Fibroblast of the aortic adventitia (primary cell): ENCODE measurements around the gene UVRAG. TPM values are rescaled to one million over a fixed set of nuclear protein-coding genes. Genes with fewer than 3 reads are reported as not detected.

Source experiments
- DNase-seq: peaks from one replicate; pipeline ENCODE4 v3.0.0-alpha.2; 2010; ENCODE audit warnings: low read depth
- H3K4me3 ChIP-seq: 2 replicates; pipeline ENCODE4 v1.5.1; 2011; ENCODE audit warnings: low read depth, mild to moderate bottlenecking, control low read depth, low read length, moderate library complexity
- total RNA-seq: library from RNA; depleted of rRNA; stranded (reverse); fragments of >200 nt; gene quantifications from 2 replicates; pipeline ENCODE4 v1.2.3, GENCODE V29; 2012; ENCODE audit warnings: low replicate concordance
- TF ChIP-seq, protein P1 (sequence below): IDR thresholded peaks from 2 replicates; pipeline ENCODE4 v1.5.1; 2011; ENCODE audit warnings: mild to moderate bottlenecking, low read length, control low read depth, inconsistent platforms; ENCODE audit not compliant: insufficient read depth

UVRAG gene
- total RNA-seq, 1 donor: 21.6 TPM

DNA sequence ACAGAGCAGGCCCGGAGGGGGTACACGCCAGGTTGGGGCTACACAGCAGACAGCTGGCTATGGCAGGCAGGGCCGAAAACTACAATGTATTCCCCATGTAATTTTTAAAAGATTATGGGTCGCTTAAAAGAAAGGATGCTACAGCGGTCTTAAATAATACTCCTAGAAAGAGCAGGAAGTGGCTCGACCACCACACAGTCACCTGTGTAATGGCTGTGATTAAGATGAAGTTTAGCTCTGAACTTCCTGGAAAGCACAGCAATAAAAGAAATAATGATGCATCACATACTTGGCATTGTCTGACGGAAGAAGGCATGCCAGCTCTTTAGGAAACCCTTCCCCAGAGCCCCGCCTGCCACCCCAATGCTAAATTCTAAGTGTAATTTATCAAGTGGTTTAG lies 358.7 kb downstream of the UVRAG start:
- no peak for DNase-seq
- no peak overlapping the region for H3K4me3 ChIP-seq
- TF ChIP-seq, protein P1, sequence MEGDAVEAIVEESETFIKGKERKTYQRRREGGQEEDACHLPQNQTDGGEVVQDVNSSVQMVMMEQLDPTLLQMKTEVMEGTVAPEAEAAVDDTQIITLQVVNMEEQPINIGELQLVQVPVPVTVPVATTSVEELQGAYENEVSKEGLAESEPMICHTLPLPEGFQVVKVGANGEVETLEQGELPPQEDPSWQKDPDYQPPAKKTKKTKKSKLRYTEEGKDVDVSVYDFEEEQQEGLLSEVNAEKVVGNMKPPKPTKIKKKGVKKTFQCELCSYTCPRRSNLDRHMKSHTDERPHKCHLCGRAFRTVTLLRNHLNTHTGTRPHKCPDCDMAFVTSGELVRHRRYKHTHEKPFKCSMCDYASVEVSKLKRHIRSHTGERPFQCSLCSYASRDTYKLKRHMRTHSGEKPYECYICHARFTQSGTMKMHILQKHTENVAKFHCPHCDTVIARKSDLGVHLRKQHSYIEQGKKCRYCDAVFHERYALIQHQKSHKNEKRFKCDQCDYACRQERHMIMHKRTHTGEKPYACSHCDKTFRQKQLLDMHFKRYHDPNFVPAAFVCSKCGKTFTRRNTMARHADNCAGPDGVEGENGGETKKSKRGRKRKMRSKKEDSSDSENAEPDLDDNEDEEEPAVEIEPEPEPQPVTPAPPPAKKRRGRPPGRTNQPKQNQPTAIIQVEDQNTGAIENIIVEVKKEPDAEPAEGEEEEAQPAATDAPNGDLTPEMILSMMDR: no peak

GRCh38 chr11:76174330-76174729 lies 359.3 kb downstream of the UVRAG start:
- TF ChIP-seq, protein P1: no peak
- no peak overlapping the region for H3K4me3 ChIP-seq
- no peak for DNase-seq

DNA sequence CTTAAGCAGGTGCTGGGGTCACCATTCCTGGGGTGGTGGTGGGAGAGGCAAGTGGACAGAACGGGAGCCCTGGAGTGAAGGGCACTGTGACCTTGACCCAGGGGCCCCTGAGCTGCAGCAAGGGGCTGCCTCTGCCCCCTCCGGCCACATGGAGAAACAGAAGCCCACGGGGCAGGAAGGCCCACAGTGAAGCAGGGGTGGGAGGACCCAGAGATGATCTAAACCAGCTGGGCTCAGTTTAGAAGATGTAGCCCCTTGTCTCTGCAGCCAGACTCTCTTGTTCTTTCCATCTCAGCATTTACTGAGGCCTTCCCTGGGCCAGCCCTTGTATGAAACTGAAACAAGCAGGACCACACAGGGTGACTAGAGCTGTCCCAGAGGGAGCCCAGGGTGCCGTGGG lies 360.8 kb downstream of the UVRAG start:
- TF ChIP-seq, protein P1: no peak
- DNase-seq: no peak
- no peak overlapping the region for H3K4me3 ChIP-seq

DNA sequence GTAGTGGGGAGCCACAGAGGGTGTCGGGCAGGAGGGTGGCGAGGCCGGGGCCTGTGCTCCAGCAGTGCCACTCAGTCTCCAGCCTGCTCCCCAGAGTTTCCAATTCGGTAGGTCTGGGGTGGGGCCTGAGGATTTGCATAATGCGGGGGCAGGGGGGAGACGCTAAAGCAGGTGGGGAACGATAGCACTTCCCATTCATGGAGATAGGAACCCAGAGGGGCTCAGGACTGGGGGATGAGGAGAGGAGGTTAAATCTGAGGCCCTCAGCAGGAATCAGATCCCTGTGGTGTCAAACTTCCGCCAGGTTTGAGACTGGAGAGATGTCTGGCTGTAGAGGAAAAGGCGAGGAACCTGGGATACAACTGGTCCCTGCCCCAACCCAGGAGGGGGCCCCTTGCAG lies 361.5 kb downstream of the UVRAG start:
- no peak overlapping the region for H3K4me3 ChIP-seq
- DNase-seq: no peak
- TF ChIP-seq, protein P1: no peak

DNA sequence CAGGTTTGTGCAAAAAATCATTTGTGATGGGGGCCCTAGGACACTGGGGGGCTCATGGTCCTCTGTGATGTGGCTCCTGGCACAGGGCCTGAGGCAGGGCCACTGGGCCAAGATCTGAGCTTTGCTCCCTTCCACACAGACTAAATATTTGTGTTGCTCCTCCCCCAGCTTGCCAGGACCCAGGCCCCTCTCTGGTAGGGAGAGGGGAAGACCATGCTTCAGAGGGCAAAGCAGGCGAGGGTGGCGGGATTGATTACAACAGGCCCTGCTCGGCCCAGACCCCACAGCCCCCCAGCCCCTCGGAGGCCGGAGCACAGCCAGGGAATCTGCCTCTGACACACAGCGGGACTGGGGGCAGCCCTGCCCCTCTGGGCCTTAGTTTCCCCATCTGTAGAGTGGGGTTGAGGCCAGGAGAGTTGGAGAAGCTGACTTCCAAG lies 362.3 kb downstream of the UVRAG start:
- TF ChIP-seq, protein P1: no peak
- DNase-seq: no peak
- H3K4me3 ChIP-seq: no peak overlapping the region

DNA sequence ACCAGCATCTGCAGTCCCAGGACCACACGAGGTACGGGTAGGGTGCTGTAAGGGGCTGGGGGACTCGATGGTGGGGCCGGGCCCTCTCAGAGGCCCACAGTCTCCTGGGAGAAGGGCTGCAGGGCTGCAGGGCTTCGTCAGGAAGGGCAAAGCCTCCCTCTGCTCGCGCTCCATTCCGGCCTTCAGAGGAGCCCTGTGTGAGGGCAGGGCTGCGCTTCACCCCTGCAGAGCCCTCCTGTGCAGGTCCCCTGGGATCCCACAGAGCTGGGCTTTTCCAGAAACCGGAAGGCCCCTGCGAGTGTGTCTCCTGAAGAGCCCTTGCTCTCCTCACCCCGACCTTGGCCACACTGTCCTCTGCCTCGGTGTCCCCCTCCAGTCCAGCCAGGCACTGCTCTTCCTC lies 364.1 kb downstream of the UVRAG start:
- DNase-seq: no peak
- no peak overlapping the region for H3K4me3 ChIP-seq
- TF ChIP-seq, protein P1: no peak

DNA sequence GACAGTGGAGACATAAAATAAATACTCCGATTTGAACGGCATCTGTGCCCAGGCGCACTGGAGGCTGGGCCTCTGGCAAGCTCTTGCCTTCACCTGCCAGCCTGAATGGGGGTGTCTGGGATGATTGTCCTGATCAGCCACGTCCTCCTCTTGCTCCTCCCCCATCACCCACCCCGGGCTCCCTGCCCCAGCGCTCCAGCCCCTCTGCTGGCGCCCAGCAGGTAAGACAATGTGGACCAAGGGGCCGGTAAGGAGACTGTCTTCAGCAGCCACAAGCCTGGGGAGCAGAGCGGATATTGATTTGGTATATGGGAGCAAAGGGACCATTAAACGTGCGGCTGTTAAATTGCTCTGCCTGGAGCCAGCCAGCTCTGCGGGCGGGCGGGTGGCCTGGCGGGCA lies 366.4 kb downstream of the UVRAG start:
- TF ChIP-seq, protein P1: no peak
- DNase-seq: no peak
- no peak overlapping the region for H3K4me3 ChIP-seq
